H1 (cell line): Measurements from ENCODE around the gene CENPP. TPM values are rescaled to one million over a fixed set of nuclear protein-coding genes. Genes with fewer than 3 reads are reported as not detected.

Source experiments
- CTCF ChIA-PET: fragments of 300-600 bp; sonication (Branson Sonifier 250); formaldehyde crosslinking; loops from one replicate; lab custom pipeline; 2021; ENCODE audit not compliant: partially characterized antibody; lab: Charles Lee
- POLR2A ChIA-PET: fragments of 300-600 bp; sonication (Branson Sonifier 250); formaldehyde crosslinking; loops from one replicate; lab custom pipeline; 2021; ENCODE audit warnings: inconsistent platforms; ENCODE audit not compliant: partially characterized antibody; lab: Charles Lee
- DNase-seq, 2 experiments: peaks; one replicate each; pipeline versions ENCODE4 v3.0.0 to v3.0.0-alpha.2; 2010 to 2022; ENCODE audit warnings: low spot score in 2 of 2, low read depth in 1 of 2, mixed read lengths in 1 of 2
- FAIRE-seq: peaks from 2 replicates; lab custom pipeline; 2011; peaks lifted over from hg19 to GRCh38; lab: Jason Lieb, UNC
- H2AFZ ChIP-seq: 2 replicates; pipeline ENCODE4 v1.8.1; 2012; ENCODE audit warnings: low read length, inconsistent platforms
- H2AK5ac ChIP-seq: 2 replicates; pipeline ENCODE4 v1.6.1; 2013; ENCODE audit warnings: low read depth, low read length
- H2BK120ac ChIP-seq: replicated peaks from 2 replicates; pipeline ENCODE3; 2013; ENCODE audit warnings: low read depth, low read length, inconsistent platforms
- H2BK12ac ChIP-seq: 2 replicates; pipeline ENCODE4 v1.6.1; 2013; ENCODE audit warnings: low read depth, low read length
- H2BK15ac ChIP-seq: 2 replicates; pipeline ENCODE4 v1.6.1; 2013; ENCODE audit warnings: low read length
- H2BK20ac ChIP-seq: 2 replicates; pipeline ENCODE4 v1.6.1; 2013; ENCODE audit warnings: low read length
- H2BK5ac ChIP-seq: 2 replicates; pipeline ENCODE4 v1.6.1; 2013; ENCODE audit warnings: low read depth, low read length
- H3K14ac ChIP-seq: 2 replicates; pipeline ENCODE4 v1.6.1; 2013; ENCODE audit warnings: inconsistent platforms; ENCODE audit not compliant: insufficient read length
- H3K18ac ChIP-seq: 2 replicates; pipeline ENCODE4 v1.6.1; 2013; ENCODE audit warnings: low read length; ENCODE audit errors: extremely low read depth
- H3K23ac ChIP-seq: 2 replicates; pipeline ENCODE4 v1.6.1; 2013; ENCODE audit warnings: inconsistent platforms; ENCODE audit not compliant: insufficient read length
- H3K23me2 ChIP-seq: 2 replicates; pipeline ENCODE4 v1.6.1; 2013; ENCODE audit warnings: low read depth, low read length
- H3K27ac ChIP-seq: 2 replicates; pipeline ENCODE4 v1.6.1; 2011; ENCODE audit warnings: low read depth, low read length, inconsistent platforms
- H3K27me3 ChIP-seq, 4 experiments: replicated peaks in 1 of 4; 1 replicate in 1 of 4; 2 replicates in 3 of 4; pipeline versions ENCODE4 v1.6.1 to v1.8.1; 2011 to 2013; ENCODE audit warnings: low read length in 3 of 4, mild to moderate bottlenecking in 3 of 4, inconsistent platforms in 2 of 4, mixed read lengths in 2 of 4, moderate library complexity in 1 of 4; ENCODE audit not compliant: control insufficient read depth in 3 of 4, insufficient read depth in 3 of 4; ENCODE audit errors: extremely low read depth in 1 of 4
- H3K36me3 ChIP-seq, 4 experiments: 2 replicates each; pipeline versions ENCODE4 v1.6.1 to v1.8.1; 2011 to 2013; ENCODE audit warnings: mild to moderate bottlenecking in 4 of 4, low read length in 3 of 4, moderate library complexity in 2 of 4, control low read depth in 1 of 4, inconsistent platforms in 1 of 4; ENCODE audit not compliant: insufficient read depth in 4 of 4, control insufficient read depth in 2 of 4
- H3K4ac ChIP-seq: replicated peaks from 2 replicates; pipeline ENCODE3; 2013; ENCODE audit warnings: low read length, low read depth, mixed read lengths, inconsistent platforms; ENCODE audit not compliant: insufficient read length
- H3K4me1 ChIP-seq, 4 experiments: replicated peaks in 1 of 4; 1 replicate in 1 of 4; 2 replicates in 3 of 4; pipeline versions ENCODE4 v1.6.1 to v1.8.1; 2011 to 2013; ENCODE audit warnings: low read length in 3 of 4, inconsistent platforms in 2 of 4, mixed read lengths in 1 of 4; ENCODE audit not compliant: insufficient read depth in 4 of 4, control insufficient read depth in 3 of 4
- H3K4me2 ChIP-seq, 2 experiments: 2 replicates each; pipeline versions ENCODE4 v1.6.1 to v1.8.1; 2011 to 2013; ENCODE audit warnings: low read depth in 2 of 2, low read length in 2 of 2, control low read depth in 1 of 2, inconsistent platforms in 1 of 2, mild to moderate bottlenecking in 1 of 2; ENCODE audit not compliant: insufficient read depth in 1 of 2
- H3K4me3 ChIP-seq, 4 experiments: fragments of 200-600, 300-600 bp in 1 of 4; sonication (generic), shearing (Covaris generic), sonication (Bioruptor Twin) in 1 of 4; 2 replicates each; pipeline versions ENCODE4 v1.5.1 to v1.8.1; 2011 to 2016; ENCODE audit warnings: low read length in 4 of 4, low read depth in 3 of 4, control low read depth in 2 of 4, inconsistent platforms in 2 of 4, mild to moderate bottlenecking in 2 of 4, mixed read lengths in 1 of 4, moderate library complexity in 1 of 4; ENCODE audit not compliant: insufficient read depth in 2 of 4; ENCODE audit errors: extremely low read depth in 1 of 4
- H3K56ac ChIP-seq: replicated peaks from 2 replicates; pipeline ENCODE3; 2013; ENCODE audit warnings: low read depth, mild to moderate bottlenecking, mixed read lengths, low read length, inconsistent platforms; ENCODE audit not compliant: insufficient read length
- H3K79me1 ChIP-seq: 2 replicates; pipeline ENCODE4 v1.6.1; 2013; ENCODE audit warnings: low read depth, low read length, control low read depth
- H3K79me2 ChIP-seq, 2 experiments: 2 replicates each; pipeline versions ENCODE4 v1.6.1 to v1.8.1; 2012 to 2013; ENCODE audit warnings: low read length in 2 of 2, mild to moderate bottlenecking in 2 of 2, inconsistent platforms in 1 of 2; ENCODE audit not compliant: insufficient read depth in 2 of 2, control insufficient read depth in 1 of 2
- H3K9ac ChIP-seq, 4 experiments: replicated peaks in 1 of 4; 1 replicate in 1 of 4; 2 replicates in 3 of 4; pipeline versions ENCODE4 v1.6.1 to v1.8.1; 2011 to 2013; ENCODE audit warnings: low read depth in 3 of 4, low read length in 3 of 4, control low read depth in 2 of 4, mild to moderate bottlenecking in 2 of 4, moderate library complexity in 2 of 4, inconsistent platforms in 1 of 4; ENCODE audit errors: extremely low read depth in 1 of 4
- H3K9me3 ChIP-seq, 2 experiments: 2 replicates each; pipeline versions ENCODE4 v1.6.1 to v1.8.1; 2012 to 2013; ENCODE audit warnings: mild to moderate bottlenecking in 2 of 2, moderate library complexity in 2 of 2, control low read depth in 1 of 2, inconsistent platforms in 1 of 2, low read depth in 1 of 2, low read length in 1 of 2, mixed read lengths in 1 of 2; ENCODE audit not compliant: insufficient read depth in 2 of 2
- H4K20me1 ChIP-seq, 2 experiments: replicated peaks in 1 of 2; 2 replicates each; pipeline versions ENCODE3 to v1.8.1; 2011 to 2013; ENCODE audit warnings: inconsistent platforms in 2 of 2, low read length in 2 of 2, mild to moderate bottlenecking in 1 of 2; ENCODE audit not compliant: insufficient read depth in 2 of 2, control insufficient read depth in 1 of 2
- H4K5ac ChIP-seq: 2 replicates; pipeline ENCODE4 v1.6.1; 2013; ENCODE audit warnings: low read length, low read depth, mixed read lengths, inconsistent platforms; ENCODE audit not compliant: insufficient read length
- H4K8ac ChIP-seq: 2 replicates; pipeline ENCODE4 v1.8.0; 2013; ENCODE audit warnings: mild to moderate bottlenecking, moderate library complexity, low read length, inconsistent platforms; ENCODE audit not compliant: insufficient read depth; ENCODE audit errors: extremely low read depth
- H4K91ac ChIP-seq: replicated peaks from 2 replicates; pipeline ENCODE3; 2013; ENCODE audit warnings: low read length, mixed read lengths, inconsistent platforms; ENCODE audit not compliant: insufficient read length
- ASH2L ChIP-seq: fragments of 200-600, 300-600 bp; sonication (generic); IDR thresholded peaks from one replicate; pipeline ENCODE4 v1.7.1; 2017; ENCODE audit warnings: low read length
- CBX8 ChIP-seq: fragments of 300-800, 300-1000 bp; sonication (generic); IDR thresholded peaks from 2 replicates; pipeline ENCODE4 v1.7.1; 2016; ENCODE audit warnings: low read depth, low read length, borderline replicate concordance
- CREB1 ChIP-seq: IDR thresholded peaks from 2 replicates; pipeline ENCODE4 v1.6.1; 2012; ENCODE audit warnings: inconsistent platforms
- CTCF ChIP-seq, 3 experiments: IDR thresholded peaks; 1 replicate in 2 of 3; 2 replicates in 1 of 3; pipeline versions ENCODE4 v1.5.1 to v1.6.1; 2011; ENCODE audit warnings: low read length in 3 of 3, mild to moderate bottlenecking in 3 of 3, inconsistent platforms in 2 of 3, low read depth in 1 of 3, moderate library complexity in 1 of 3; ENCODE audit not compliant: insufficient read depth in 1 of 3; ENCODE audit errors: control extremely low read depth in 1 of 3
- EZH2 ChIP-seq: fragments of 200-600 bp; sonication (generic); IDR thresholded peaks from 2 replicates; pipeline ENCODE4 v1.7.1; 2012; ENCODE audit warnings: low read depth, mild to moderate bottlenecking, moderate library complexity, low read length, inconsistent platforms; ENCODE audit not compliant: severe bottlenecking
- HDAC6 ChIP-seq: IDR thresholded peaks from one replicate; pipeline ENCODE4 v1.7.1; 2012; ENCODE audit warnings: low read depth, mild to moderate bottlenecking, inconsistent platforms, low read length, moderate library complexity
- NANOG ChIP-seq: IDR thresholded peaks from 2 replicates; pipeline ENCODE4 v1.6.1; 2011; ENCODE audit warnings: low read length, low read depth, mild to moderate bottlenecking, inconsistent platforms; ENCODE audit not compliant: insufficient read depth, poor library complexity, severe bottlenecking
- NRF1 ChIP-seq: IDR thresholded peaks from 2 replicates; pipeline ENCODE4 v1.6.1; 2011; ENCODE audit warnings: mild to moderate bottlenecking, low read depth, low read length, improper control_type of control experiment
- POLR2AphosphoS5 ChIP-seq: IDR thresholded peaks from 2 replicates; pipeline ENCODE4 v1.6.1; 2011; ENCODE audit warnings: low read depth, low read length
- SIN3A ChIP-seq, 2 experiments: IDR thresholded peaks in 1 of 2; conservative IDR thresholded peaks in 1 of 2; 2 replicates each; pipeline ENCODE4 v1.6.1; 2011 to 2012; ENCODE audit warnings: low read length in 2 of 2, improper control_type of control experiment in 1 of 2, low read depth in 1 of 2, mild to moderate bottlenecking in 1 of 2
- SIX5 ChIP-seq: IDR thresholded peaks from 2 replicates; pipeline ENCODE4 v1.6.1; 2011; ENCODE audit warnings: mild to moderate bottlenecking, low read depth, low read length
- SP1 ChIP-seq: IDR thresholded peaks from 2 replicates; pipeline ENCODE4 v1.6.1; 2011; ENCODE audit warnings: low read depth, low read length
- SP4 ChIP-seq: IDR thresholded peaks from 2 replicates; pipeline ENCODE4 v1.6.1; 2012; ENCODE audit warnings: low read length, inconsistent platforms
- WGBS, 2 experiments: shearing (Covaris generic) in 1 of 2; methylation state at CpG; one replicate each; pipeline versions ENCODE4 v1.1.6 to v1.1.7; 2013 to 2015; ENCODE audit warnings: low lambda C conversion rate in 2 of 2, mixed read lengths in 2 of 2, inconsistent platforms in 1 of 2, low coverage in 1 of 2, missing lambda C conversion rate in 1 of 2; ENCODE audit not compliant: insufficient replicate concordance in 2 of 2, insufficient coverage in 1 of 2, insufficient read length in 1 of 2; ENCODE audit errors: extremely low coverage in 1 of 2, missing lambda C conversion rate in 1 of 2; 5-methylcytosine and 5-hydroxymethylcytosine counted together
- polyA plus RNA-seq, 7 experiments: library from polyadenylated mRNA; depleted of rRNA in 3 of 7; stranded (reverse) in 5 of 7; unstranded in 2 of 7; fragments of >200 nt in 5 of 7; fragments of 200-250 nt in 2 of 7; gene quantifications; 1 replicate in 5 of 7; 2 replicates in 1 of 7; 4 replicates in 1 of 7; pipeline versions ENCODE4 v1.2.1 to v1.2.3, GENCODE V29; 2011 to 2013; ENCODE audit warnings: missing spikeins in 2 of 7, mixed read lengths in 2 of 7
- total RNA-seq: library from RNA; stranded (reverse); fragmentation: NEBNext Ultra II Directional; extraction: Animal tissue kit (Norgen Biotek cat#: 25700); gene quantifications from 2 replicates; pipeline ENCODE4 v1.2.1, GENCODE V29; 2021

Gene CENPP
- total and polyA plus RNA-seq, 2 of the 8 experiments (the other 6 are each of a cell fraction or from before 2014, with no cell fraction given), result 2.7 to 10.8 TPM

GRCh38 chr9:92525306-92525705 is 199.6 kb downstream of the CENPP start:
- no peaks in the 10 kb centered on the region for H3K79me1 ChIP-seq
- H3K9ac ChIP-seq, result no peak overlapping the region
- ChIA-PET POLR2A (no interaction called here), CTCF (interaction anchor here (3.6 kb wide), 1 partner anchor 22 kb away, joined by 19 read pairs; no protein-coding TSS in a partner anchor)
- H4K91ac ChIP-seq, result no peak overlapping the region
- 91% methylated on average over 5 of the region's 5 CpGs; no CpG with 5 or more reads in 1 of the 2 experiments for WGBS, 2 experiments
- FAIRE-seq, result no peak
- H4K8ac ChIP-seq, result no peak overlapping the region
- H3K27ac ChIP-seq, result no peak overlapping the region
- H3K56ac ChIP-seq, result no peak overlapping the region
- no peaks in the 10 kb centered on the region for H3K9me3 ChIP-seq
- DNase-seq, result no peak
- H4K20me1 ChIP-seq, result no peaks in the 10 kb centered on the region
- H3K18ac ChIP-seq, result no peak overlapping the region
- H2AK5ac ChIP-seq, result no peak overlapping the region
- H3K23me2 ChIP-seq, result no peaks in the 10 kb centered on the region
- H3K23ac ChIP-seq, result no peak overlapping the region
- no peak overlapping the region for H3K14ac ChIP-seq
- H3K4ac ChIP-seq, result no peak overlapping the region
- no peak overlapping the region for H2BK20ac ChIP-seq
- no peak overlapping the region for H4K5ac ChIP-seq
- H2BK120ac ChIP-seq, result no peak overlapping the region
- no peak overlapping the region for H3K4me2 ChIP-seq
- H3K36me3 ChIP-seq, result no peaks in the 10 kb centered on the region
- H3K4me1 ChIP-seq, result no peaks in the 10 kb centered on the region
- no peaks in the 10 kb centered on the region for H3K27me3 ChIP-seq
- no peaks in the 10 kb centered on the region for H3K79me2 ChIP-seq
- no peak overlapping the region for H2BK12ac ChIP-seq
- no peak overlapping the region for H2BK15ac ChIP-seq
- no peak overlapping the region for H2AFZ ChIP-seq
- no peak overlapping the region for H2BK5ac ChIP-seq
- H3K4me3 ChIP-seq, result no peak overlapping the region
- TF ChIP-seq POLR2AphosphoS5, result no peak
- TF ChIP-seq NRF1, result no peak
- TF ChIP-seq CREB1, result no peak
- no peak for TF ChIP-seq EZH2
- TF ChIP-seq SIN3A (conservative IDR thresholded peaks at IDR 0.05 in 1 of 2, IDR thresholded peaks at IDR 0.05 in 1 of 2; ENCODE audit: low read depth in 1 of 2, low read length in 2 of 2), result no peak
- no peak for TF ChIP-seq SIX5
- TF ChIP-seq CTCF (IDR thresholded peaks at IDR 0.05; ENCODE audit: control extremely low read depth in 1 of 3, insufficient read depth in 1 of 3, low read depth in 1 of 3, low read length in 3 of 3), result no peak
- TF ChIP-seq SP1, result no peak
- TF ChIP-seq SP4, result no peak
- TF ChIP-seq HDAC6, result no peak
- no peak for TF ChIP-seq ASH2L
- TF ChIP-seq NANOG, result no peak
- no peak for TF ChIP-seq CBX8
